Putamen (tissue), 1 donor: Measurements from ENCODE around the gene DUSP15.
"Not testable (repeated sequence)": the region's sequence is repeated elsewhere in the genome, so short reads cannot be mapped to it uniquely, and the experiment has no call there.

Experiments
- DNase-seq: peaks from one replicate; pipeline ENCODE4 v3.0.0-alpha.2; 2016; ENCODE audit warnings: low spot score

The DUSP15 gene

DNA sequence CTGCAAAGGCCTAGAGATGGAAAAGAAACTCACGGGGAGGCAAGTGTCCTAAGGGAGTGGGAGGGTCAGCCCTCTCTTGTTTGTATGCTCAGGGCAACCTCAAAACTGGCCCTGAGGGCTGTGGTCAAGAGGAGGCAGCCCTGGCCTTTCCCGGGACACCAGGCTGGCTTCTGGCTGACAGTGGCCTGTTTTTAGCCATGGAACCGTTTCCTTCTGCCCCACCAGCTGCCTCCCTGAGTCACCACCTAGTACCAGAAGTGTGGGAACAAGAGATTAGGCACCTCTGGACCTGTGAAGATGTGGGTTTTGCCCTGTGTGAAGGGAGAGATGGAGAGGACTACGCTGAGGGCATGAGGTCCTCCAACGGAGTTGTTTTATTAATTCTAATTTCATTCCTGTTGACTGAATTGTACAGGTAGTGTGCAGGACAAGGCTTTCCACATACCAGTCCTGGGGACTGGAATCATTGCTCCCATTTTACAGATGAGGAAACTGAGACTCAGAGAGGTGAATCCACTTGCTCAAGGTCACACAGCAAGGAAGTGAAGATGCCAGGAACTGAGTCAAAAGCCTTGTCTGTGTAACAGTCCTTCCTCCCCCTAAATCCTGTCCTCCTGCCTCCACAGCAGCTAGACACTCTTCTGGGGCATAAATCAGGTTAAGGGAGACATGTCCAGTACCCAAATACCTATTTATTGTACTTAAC is 30.4 kb downstream of the DUSP15 start:
- no peak for DNase-seq

DNA sequence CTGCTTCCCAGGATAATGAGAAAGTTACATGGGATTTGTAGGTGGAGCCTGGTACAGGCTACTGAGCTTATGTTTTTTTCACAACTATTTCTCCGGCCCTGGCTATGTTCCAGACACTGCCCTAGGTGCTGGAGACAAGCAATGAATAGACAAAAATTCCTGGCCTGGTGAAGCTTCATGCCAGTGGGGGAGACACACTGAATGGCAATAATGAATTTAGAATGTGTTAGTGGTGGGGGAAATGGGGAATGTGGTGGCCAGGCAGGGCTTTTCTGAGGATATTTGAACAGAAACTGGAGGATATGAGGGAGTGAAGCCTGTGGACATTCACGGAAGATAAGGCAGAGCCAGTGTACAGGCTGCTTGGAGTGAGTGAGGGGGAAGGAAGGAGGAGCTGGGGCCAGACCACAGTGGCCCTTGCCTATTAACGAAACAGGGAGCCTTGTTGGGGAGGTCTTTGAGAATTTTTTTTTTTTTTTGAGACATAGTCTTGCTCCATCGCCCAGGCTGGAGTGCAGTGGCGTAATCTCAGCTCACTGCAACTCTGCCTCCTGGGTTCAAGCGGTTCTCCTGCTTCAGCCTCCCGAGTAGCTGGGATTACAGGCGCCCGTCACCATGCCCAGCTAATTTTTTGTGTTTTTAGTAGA is 31.6 kb downstream of the DUSP15 start:
- no peak for DNase-seq

DNA sequence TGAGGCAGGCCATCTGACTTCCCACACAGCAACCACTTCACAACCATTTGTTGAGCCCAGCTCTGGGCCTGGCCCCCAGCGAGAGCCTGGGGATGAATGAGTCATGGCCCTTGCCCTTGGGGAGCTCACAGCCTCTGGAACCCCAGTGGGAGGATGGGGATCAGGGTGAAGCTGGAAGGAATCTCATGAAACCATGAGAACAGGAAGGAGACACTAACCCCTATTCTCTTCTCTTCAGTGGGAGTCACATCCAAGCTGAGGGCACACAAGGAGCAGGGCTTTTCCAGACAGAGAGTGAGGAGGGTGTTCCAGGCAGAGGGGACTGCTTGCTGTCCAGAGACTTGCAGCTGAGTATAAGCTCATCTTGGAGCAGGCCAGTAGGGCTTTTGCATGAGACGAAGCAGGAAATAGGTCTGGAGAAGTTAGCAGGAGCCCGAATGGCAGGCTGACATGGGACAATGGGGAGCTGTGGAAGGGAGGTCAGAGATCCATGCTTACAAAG is 32.4 kb downstream of the DUSP15 start:
- DNase-seq, result no peak

DNA sequence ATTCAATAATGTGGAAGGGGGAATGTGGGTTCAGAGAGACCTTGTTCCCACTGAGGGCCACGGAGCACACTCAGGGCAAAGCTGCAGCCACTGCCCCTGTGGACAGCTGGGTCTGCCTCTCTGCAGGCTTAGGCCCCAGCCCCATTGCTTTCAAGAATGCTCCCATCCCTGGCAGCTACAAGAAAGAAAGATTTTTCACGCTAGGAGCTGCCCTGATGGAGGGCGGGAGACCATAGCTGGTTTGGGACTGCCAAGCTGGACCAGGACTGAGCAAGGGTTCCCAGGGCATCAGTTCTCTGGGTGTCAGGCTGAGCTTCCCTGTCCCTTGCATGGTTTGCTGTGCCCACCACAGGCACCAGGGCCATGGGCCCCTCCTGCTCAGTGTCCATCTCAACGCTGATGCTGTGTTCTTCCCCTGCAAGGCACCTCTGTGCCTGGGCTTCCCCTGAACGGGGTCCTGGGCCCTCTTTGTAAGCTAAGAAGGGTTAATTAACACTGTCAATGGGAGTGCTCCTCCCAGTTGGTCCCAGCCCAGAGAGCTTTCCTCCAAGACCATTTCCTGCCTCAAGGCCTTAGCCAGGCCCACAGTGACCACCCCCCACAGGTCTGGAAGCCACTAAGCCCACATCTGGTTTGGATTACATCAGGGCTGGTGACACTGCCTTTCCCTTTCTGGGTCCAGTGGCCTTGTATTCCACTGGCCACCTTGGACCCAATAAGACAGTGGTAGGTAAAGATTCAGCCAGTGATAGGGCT is 33.3 kb downstream of the DUSP15 start:
- no peak for DNase-seq

DNA sequence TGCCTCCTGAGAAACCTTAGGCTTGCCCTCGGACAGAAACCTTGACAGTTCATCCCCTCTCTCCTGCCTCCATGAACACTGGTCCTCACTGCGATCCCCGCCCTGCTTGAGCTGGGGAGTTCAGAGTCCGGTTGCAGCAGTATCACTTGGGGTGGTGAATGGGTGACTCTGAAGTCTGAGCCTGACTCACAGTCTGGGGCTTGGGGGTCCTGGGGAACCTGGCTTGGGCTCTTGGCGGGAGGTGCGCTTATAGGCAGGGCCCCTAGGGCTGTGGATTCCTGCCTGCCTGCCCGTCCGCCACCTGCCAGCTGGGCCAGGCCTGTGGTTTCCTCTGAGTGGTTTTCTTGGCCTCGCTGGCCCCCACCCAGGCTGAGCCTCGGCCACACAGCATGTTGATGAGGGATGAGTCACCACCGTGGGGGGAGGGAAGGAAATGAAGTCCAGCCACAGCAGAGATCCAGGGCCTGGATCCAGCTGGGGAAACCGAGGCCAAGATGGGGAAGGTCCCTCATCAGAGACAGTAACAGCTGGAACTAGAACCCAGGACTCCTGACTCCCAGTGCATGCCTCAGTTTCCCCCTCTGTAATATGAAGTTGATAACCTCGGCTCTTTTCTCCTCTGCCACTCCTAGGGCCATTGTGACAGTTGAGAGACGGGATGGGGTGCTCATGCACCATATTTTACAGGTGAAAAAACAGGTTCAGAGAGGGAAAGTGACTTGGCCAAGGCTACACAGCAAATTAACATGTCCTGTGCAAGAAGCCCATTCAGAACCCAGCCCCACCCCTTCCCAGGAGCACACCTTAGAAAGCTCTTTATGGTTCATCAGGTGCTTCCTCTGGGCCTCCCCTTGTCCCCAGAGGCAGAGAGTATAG is 34.1 kb downstream of the DUSP15 start:
- DNase-seq, result no peak

DNA sequence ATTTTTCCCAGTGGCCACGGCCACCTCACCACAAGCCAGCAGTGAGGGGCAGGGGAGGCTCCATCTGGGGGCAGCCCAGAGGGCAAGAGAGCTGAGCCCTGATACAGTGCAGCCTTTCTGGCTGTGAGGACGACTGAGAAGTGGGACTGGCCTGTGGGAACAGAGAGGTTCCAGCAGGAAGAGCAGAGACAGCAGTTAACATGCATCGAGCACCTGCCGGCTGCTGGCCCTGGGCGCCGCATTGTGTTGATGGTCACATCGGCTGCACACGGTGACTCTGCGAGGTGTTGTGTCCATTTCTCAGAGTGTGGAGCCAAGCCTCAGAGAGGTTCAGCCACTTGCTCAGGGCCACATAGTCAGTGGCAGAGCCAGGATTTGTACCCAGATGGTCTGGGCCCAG is 34.8 kb downstream of the DUSP15 start:
- no peak for DNase-seq

DNA sequence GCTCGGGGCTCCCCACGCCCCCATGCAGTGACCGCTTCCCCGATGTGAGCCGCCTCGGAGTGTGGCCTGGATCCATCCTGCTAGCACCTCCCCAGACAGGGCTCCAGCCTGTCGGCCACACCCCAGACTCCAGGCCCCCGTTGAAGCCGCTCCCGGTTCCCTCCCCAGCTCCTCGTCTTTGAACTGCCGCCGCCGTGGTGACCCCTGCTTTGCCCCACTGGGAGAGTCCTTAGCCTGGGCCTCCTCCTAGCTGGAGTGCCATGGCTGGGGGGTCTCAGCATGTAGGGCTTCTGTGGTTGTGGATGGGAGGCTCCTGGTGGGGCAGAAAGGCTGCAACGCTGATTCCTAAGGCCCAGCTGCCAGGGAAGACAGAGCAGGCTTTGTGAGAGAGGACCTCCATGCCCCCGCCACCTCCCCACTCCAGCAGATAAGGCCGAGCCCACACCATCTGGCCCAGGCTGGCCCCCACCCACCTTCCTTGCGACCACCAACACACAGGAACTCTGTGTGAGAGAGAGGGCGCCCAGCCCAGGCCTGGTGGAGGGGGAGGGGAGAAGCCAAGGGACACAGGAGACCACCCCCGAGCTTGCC is 36.3 kb downstream of the DUSP15 start:
- DNase-seq, result no peak

DNA sequence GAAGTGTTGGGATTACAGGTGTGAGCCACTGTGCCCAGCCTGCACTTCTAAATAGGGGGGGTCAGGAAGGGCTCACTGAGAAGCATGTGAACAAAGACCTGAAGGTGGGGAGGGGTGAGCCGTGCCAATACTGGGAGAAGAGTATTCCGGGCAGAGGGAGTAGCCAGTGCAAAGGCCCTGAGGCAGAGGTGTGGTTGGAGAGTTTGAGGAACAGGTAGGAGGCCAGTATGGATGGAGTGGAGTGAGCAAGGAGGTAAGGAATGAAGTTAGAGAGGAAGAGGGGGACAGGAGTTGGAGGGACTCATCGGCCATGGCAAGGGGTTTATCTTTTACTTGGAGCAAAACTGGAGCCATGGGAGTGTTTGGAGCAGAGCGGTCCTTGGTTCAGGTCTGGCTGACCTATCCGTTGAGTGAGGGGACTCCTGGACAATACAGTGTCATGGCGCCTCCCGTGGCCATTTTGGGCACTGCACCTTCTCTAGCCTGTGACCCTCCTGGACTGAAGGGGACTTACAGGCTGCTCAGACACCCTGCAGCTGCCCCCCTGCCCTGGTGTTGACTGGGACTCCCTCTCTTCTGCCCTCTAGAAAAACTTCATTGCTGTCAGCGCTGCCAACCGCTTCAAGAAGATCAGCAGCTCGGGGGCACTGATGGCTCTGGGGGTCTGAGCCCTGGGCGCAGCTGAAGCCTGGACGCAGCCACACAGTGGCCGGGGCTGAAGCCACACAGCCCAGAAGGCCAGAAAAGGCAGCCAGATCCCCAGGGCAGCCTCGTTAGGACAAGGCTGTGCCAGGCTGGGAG is 37.0 kb downstream of the DUSP15 start:
- no peak for DNase-seq

DNA sequence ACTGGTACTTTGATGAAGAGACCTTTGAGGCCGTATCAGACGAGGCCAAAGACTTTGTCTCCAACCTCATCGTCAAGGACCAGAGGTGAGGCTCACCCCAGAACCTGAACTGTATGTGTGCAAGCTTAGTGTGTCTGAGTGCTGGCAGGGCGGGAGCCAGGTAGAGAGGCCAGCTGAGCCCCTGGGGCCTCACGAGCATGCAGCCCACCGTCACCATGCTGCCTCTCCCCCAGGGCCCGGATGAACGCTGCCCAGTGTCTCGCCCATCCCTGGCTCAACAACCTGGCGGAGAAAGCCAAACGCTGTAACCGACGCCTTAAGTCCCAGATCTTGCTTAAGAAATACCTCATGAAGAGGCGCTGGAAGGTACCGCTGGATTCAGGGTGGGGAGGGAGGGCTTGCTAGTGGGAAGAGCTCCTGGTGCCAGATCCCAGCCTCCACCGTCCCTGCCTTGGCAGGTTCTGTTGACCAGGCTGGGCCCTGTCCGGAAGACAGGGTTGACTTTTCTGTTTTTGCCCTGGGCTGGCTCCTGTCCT is 38.5 kb downstream of the DUSP15 start:
- no peak for DNase-seq

DNA sequence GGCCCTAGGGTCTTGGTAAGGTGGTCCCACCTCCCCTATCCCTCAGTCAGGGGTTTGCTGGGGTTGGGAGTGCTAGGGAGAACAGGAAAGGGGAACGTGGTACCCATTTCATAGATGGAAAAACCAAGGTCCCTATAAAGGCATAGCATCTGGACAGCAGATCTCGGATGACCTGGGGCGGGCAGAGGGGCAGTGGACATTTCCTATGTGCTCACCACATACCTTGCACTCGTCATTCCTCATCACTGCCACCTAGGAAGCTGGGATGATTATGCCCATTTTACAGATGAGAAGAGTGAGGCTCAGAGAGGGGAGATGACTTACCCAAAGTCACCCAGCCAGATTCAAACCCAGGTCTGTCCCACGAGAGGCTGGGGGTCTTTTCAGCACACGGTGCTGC is 39.1 kb downstream of the DUSP15 start:
- DNase-seq, result no peak

DNA sequence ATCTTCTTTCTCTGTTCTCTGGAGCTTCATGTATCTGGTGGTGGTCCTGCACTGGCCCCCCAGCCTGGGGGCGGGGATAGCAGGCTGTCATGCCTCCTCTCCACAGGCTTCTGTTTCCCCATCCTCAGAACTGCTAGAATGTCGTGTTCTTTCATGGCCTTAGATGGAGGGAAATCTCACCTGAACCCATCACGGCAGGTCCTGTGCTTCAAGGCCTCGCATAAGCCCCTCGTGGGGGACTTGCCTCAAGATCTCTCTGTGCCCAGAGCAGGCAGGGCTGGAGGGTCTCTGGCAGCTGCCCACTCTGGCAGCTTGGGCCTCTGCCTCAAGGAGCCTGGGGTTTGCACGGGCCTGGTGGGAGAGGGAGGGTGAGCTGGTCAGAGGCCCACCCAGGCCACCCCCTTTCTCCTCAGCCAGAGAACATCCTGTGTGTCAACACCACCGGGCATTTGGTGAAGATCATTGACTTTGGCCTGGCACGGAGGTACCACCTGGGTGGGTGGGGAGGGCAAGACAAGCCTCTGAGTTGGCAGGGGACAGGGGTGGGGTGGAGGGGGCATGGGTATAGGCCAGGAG is 39.8 kb downstream of the DUSP15 start:
- DNase-seq, result no peak

DNA sequence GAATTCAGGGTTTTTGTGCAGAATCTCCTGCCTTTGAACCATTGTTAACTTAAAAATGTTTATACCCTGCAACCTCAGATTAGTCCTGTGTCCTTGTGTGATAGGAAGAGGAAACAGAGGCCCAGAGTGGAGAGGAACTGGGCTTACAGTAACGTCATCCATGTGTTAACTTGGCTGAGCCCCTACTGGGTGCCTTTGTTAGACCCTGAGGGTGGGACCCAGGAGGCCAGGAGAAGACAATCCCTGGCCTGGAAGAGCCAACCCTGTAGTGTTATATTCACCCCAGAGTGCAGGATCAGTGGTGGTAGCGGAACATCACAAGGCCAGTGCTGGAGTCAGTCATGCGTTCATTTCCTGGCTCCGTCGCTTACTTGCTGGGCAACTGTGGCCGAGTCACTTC is 40.6 kb downstream of the DUSP15 start:
- DNase-seq, result no peak

DNA sequence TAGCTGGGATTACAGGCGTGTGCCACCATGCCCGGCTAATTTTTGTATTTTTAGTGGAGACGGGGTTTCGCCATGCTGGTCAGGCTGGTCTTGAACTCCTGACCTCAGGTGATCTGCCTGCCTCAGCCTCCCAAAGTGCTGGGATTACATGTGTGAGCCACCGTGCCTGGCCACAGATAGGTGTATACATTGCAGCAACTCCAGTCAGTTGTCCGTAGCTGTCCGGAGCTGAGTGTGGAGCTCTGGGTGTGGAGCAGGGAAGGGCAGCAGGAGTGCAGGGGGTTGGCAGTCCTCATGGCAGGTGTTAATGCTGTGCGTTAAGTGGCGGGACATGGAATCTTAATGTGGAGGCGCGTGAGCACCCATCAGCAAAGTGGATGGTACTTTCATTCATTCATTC is 42.3 kb downstream of the DUSP15 start:
- DNase-seq, result not testable (repeated sequence)

DNA sequence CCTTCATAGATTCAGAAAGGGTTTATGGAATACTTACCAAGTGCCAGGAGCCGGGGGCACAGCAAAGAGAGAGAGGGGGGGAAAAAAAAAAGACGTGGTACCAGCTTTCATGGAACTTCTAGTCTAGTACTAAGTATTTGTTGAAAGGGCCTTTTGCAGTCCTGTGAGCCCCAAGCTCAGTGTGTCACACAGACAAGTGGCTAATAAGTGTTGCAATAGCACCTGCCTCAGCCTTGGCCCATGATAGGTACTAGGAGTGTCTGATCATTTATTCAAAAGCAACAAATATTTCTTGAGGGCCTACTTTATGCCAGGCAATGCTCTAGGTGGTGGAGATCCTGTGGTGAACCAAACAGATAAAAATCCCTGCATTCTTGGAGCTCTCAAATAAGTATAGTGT is 43.3 kb downstream of the DUSP15 start:
- DNase-seq, result no peak

DNA sequence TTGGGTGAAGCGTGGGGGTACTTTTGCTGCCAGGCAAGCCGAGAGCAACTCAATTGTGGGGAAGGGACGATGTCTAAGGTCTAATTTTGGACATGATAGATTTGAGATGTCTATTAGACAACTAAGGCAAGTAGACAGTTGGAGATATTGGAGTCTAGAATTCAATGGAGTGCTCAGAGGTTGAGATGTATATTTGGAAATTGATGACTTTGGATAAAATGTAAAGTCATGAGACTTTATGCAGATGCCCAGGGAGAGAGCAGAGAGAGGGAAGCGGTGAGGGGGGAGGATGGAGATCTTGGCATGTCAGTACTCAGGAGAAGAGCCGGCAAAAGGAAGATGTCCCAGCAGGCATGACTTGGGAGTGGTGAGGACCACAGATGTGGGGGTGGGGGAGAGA is 44.3 kb downstream of the DUSP15 start:
- DNase-seq, result no peak

DNA sequence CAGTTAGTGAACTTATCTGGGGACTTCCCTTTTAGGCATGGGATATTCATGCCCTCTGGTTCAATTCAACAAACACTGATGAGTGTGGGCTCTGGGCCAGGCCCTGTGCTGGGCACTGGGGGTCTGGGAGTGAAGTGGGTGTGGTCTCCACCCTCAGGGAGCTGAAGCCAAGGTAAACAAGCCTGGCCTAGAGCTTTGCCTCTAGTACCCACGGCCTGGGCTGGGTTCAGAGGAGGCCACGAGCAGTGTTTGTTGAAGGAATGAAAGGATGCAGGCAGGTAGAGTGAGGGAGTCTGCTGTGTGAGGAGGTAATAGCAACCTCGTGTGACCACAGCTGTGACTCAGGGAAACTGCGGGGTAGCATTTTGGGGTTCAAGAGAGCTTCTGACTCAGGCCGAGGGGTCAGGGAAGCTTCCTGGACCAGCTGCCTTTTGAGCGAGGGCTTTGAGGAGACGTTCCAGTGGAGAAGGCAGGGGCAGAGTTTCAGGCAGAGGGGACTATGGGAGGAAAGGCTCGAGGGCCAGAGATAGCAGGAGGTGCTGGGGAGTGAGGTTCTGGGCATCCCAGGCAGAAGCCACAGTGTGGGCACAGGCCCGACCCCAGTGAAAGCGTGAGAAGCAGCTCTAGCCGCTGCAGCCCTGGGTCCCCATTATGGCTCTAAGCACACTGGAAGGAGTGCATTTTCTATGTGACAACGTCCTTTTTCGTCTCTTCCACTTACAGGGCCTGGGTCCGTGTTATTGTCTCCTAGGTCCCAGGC is 45.6 kb downstream of the DUSP15 start:
- DNase-seq, result no peak

DNA sequence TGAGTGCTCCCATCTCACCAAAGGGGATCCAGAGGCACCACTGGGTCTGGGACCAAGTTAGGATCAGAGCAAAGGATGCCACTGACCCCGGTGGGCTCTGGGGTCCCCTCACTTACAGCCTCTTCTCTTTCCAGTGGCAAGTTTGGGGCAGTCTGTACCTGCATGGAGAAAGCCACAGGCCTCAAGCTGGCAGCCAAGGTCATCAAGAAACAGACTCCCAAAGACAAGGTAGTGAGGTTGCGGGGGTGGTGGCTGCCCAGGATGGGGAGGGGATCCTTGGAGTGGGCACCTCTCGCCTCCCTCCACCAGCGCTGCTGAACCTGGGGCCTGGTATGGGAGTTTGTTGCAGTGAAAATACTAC is 46.2 kb downstream of the DUSP15 start:
- DNase-seq, result no peak

DNA sequence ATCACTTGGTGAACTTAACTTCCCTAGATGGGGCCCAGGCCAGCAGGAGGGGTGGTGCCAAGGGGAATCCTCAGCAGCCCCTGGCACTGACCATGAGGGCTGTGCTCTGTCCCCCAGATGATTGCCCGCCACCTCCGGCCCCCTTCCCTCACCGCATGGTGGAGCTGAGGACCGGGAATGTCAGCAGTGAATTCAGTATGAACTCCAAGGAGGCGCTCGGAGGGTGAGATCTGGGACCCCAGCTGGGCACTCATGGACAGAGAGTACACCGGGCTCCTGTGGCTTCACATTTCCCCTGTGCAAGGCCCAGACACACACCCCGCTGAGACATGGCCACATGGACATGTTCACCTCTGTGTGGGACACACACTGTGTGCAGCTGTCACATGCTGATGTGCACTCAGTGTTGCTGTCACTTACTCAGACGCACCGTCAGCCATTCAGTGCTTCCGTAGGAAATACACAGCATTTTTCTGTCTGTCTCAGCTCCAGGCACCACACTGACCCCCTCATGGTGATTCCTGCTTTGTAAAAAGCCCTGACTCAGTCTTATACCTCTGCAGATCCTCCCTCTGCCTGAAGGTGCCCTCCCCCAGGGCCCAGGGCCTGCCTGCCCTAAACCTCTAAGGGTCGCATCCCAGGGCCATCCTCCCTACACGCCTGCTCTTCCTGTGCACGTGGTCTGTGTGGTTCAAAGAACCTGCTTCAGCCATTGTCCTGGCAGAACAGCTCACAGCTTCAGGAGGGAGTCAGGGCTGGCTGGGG is 46.8 kb downstream of the DUSP15 start:
- no peak for DNase-seq
